BE2C (cell line): Measurements from ENCODE around the gene RIMBP2.

Experiments used
- DNase-seq: peaks from one replicate; pipeline ENCODE4 v3.0.0-alpha.2; 2020
- H3K27me3 ChIP-seq: fragments of 250-450 bp; sonication (Bioruptor Pico); 2 replicates; pipeline ENCODE4 v1.5.1; 2020; ENCODE audit warnings: mild to moderate bottlenecking
- H3K36me3 ChIP-seq: fragments of 250-450 bp; sonication (Bioruptor Pico); 2 replicates; pipeline ENCODE4 v1.5.1; 2020; ENCODE audit warnings: mild to moderate bottlenecking
- H3K4me1 ChIP-seq: fragments of 250-450 bp; sonication (Bioruptor Pico); 2 replicates; pipeline ENCODE4 v1.5.1; 2020
- H3K4me3 ChIP-seq: 2 replicates; pipeline ENCODE4 v1.5.1; 2011; ENCODE audit warnings: low read depth, low read length
- H3K9me3 ChIP-seq: fragments of 250-450 bp; sonication (Bioruptor Pico); 2 replicates; pipeline ENCODE4 v1.5.1; 2020
- CTCF ChIP-seq: IDR thresholded peaks from 2 replicates; pipeline ENCODE4 v1.5.1; 2012; ENCODE audit warnings: mild to moderate bottlenecking, low read depth, low read length

The RIMBP2 gene

GRCh38 chr12:130478786-130479185 lies 237.3 kb downstream of the RIMBP2 start:
- no peak for DNase-seq
- H3K9me3 ChIP-seq = no peaks in the 10 kb centered on the region
- peaks cover 16% of the 10 kb centered on the region for H3K4me1 ChIP-seq
- no peak overlapping the region for H3K4me3 ChIP-seq
- no peaks in the 10 kb centered on the region for H3K27me3 ChIP-seq
- no peak for TF ChIP-seq CTCF
- peaks cover 53% of the 10 kb centered on the region for H3K36me3 ChIP-seq

- no peaks in the 10 kb centered on the region for H3K9me3 ChIP-seq
- no peak for TF ChIP-seq CTCF
- H3K27me3 ChIP-seq = no peaks in the 10 kb centered on the region
- no peak overlapping the region for H3K4me3 ChIP-seq
- peaks cover 16% of the 10 kb centered on the region for H3K4me1 ChIP-seq
- H3K36me3 ChIP-seq = peaks cover 58% of the 10 kb centered on the region
- DNase-seq = no peak
Measured at GRCh38 chr12:130477701-130478100, 238.4 kb downstream of the RIMBP2 start.

- TF ChIP-seq CTCF = no peak
- H3K27me3 ChIP-seq = no peaks in the 10 kb centered on the region
- H3K4me3 ChIP-seq = no peak overlapping the region
- no peaks in the 10 kb centered on the region for H3K9me3 ChIP-seq
- DNase-seq = no peak
- H3K36me3 ChIP-seq = peaks cover 61% of the 10 kb centered on the region
- peaks cover 16% of the 10 kb centered on the region for H3K4me1 ChIP-seq
Measured at GRCh38 chr12:130477266-130477665, 238.8 kb downstream of the RIMBP2 start.

DNA sequence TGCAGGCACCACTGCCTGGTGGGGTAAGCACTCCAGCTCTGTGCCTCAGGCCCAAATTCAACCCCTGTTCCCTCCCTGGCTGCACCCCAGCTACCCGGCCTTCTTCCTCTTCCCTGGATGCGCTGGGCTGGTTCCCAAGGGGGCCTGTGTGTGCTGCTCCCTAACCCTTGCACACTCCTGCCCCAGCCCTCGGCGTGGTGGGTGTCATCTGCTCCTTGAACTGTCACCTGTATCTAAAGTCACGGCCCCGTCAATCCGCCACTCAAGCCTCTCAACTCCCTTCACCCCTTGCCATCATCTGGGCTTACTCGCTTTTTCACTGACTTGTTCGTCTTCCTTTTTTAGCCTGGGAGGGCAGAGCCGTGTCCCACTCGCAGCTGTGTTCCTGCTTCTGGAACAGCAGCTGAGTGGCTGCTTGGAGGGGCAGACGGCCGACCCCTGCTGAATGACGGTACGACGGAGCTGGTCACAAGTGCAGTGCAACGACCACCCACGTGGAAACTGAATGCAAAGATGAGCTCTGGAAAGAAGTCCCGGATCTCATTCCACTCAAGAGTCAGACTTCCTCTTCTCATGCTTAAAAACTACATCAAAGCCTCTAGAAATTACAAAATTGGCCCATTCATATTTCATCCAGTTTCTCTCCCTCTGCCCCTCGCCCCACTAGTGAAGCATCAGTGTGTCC lies 239.5 kb downstream of the RIMBP2 start:
- peaks cover 16% of the 10 kb centered on the region for H3K4me1 ChIP-seq
- peaks cover 64% of the 10 kb centered on the region for H3K36me3 ChIP-seq
- no peaks in the 10 kb centered on the region for H3K9me3 ChIP-seq
- no peak for TF ChIP-seq CTCF
- no peak overlapping the region for H3K4me3 ChIP-seq
- DNase-seq = no peak
- no peaks in the 10 kb centered on the region for H3K27me3 ChIP-seq

- Histone ChIP-seq H3K36me3 (peaks cover 80% of the 10 kb centered on the region), H3K27me3 (no peaks in the 10 kb centered on the region), H3K4me1 (peaks cover 16% of the 10 kb centered on the region), H3K4me3 (no peak overlapping the region), H3K9me3 (no peaks in the 10 kb centered on the region)
- DNase-seq = no peak
- no peak for TF ChIP-seq CTCF
Measured at GRCh38 chr12:130474599-130475269, 241.4 kb downstream of the RIMBP2 start.

DNA sequence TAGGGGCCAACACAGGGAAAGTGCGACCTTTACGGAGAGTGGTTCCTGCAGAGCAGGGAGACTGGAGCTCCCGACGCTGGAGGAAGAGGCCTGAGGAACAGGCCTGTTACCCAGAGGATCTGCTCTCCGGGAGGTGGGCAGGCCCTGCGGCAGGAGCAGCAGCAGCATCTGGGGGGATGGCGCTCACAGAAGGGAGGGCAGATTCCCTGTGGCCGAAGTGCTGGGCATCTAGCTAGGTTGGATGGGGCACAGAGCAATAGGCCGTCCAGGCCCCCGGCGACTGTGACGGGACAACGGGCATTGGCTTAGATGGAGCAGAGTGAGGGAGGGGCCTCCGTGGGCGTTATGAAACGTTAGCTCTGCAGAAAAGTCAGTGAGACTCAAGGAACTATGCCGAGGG lies 242.8 kb downstream of the RIMBP2 start:
- TF ChIP-seq CTCF = no peak
- H3K27me3 ChIP-seq = no peaks in the 10 kb centered on the region
- no peaks in the 10 kb centered on the region for H3K9me3 ChIP-seq
- H3K36me3 ChIP-seq = peaks cover 85% of the 10 kb centered on the region
- no peak overlapping the region for H3K4me3 ChIP-seq
- H3K4me1 ChIP-seq = peaks cover 7% of the 10 kb centered on the region
- DNase-seq = no peak
